GM19395 (cell line): ENCODE results near the gene RPAIN.
"Not testable (repeated sequence)": the region's sequence is repeated elsewhere in the genome, so short reads cannot be mapped to it uniquely, and the experiment has no call there.

Experiments
- ATAC-seq: cut with Tn5 transposase; IDR thresholded peaks from one replicate; pipeline ENCODE4 v1.9.1; 2021; ENCODE audit warnings: mild to moderate bottlenecking, moderate library complexity; ENCODE audit not compliant: unreplicated experiment

Gene RPAIN

GRCh38 chr17:5429191-5429887, 9.4 kb downstream of the RPAIN start:
- ATAC-seq, result no peak

GRCh38 chr17:5430413-5430999, 10.5 kb downstream of the RPAIN start:
- ATAC-seq, result no peak

- not testable (repeated sequence) for ATAC-seq
Observed at GRCh38 chr17:5431234-5431633, 11.3 kb downstream of the RPAIN start.

GRCh38 chr17:5431949-5432556, 12.1 kb downstream of the RPAIN start:
- no peak for ATAC-seq

- no peak for ATAC-seq
Observed at GRCh38 chr17:5434984-5435383, 15.0 kb downstream of the RPAIN start.

GRCh38 chr17:5435781-5436315, 15.9 kb downstream of the RPAIN start:
- ATAC-seq, result not testable (repeated sequence)

GRCh38 chr17:5437721-5438317, 17.8 kb downstream of the RPAIN start:
- no peak for ATAC-seq

- peak; percentile 75 for ATAC-seq
Observed at GRCh38 chr17:5438716-5439445, 18.9 kb downstream of the RPAIN start, which contains the start of gene C1QBP. TSS of gene C1QBP (minus strand) at chr17:5439155. CDS start at chr17:5439073, 82 bp downstream.

GRCh38 chr17:5439446-5439764, 19.4 kb downstream of the RPAIN start:
- ATAC-seq, result peak; percentile 34

GRCh38 chr17:5443728-5444127, 23.7 kb downstream of the RPAIN start:
- no peak for ATAC-seq

GRCh38 chr17:5444209-5444608, 24.2 kb downstream of the RPAIN start:
- no peak for ATAC-seq

GRCh38 chr17:5446786-5447185, 26.8 kb downstream of the RPAIN start:
- no peak for ATAC-seq

- no peak for ATAC-seq
Observed at GRCh38 chr17:5464717-5465507, 44.9 kb downstream of the RPAIN start.

GRCh38 chr17:5466295-5466694, 46.3 kb downstream of the RPAIN start:
- ATAC-seq, result no peak

GRCh38 chr17:5467416-5467815, 47.4 kb downstream of the RPAIN start:
- ATAC-seq, result no peak

- ATAC-seq, result no peak
Observed at GRCh38 chr17:5468075-5468473, 48.1 kb downstream of the RPAIN start.

- no peak for ATAC-seq
Observed at GRCh38 chr17:5472511-5472910, 52.5 kb downstream of the RPAIN start.

GRCh38 chr17:5473906-5474305, 53.9 kb downstream of the RPAIN start:
- ATAC-seq, result no peak

GRCh38 chr17:5478992-5479391, 59.0 kb downstream of the RPAIN start:
- no peak for ATAC-seq

- ATAC-seq, result no peak
Observed at GRCh38 chr17:5480962-5481361, 61.0 kb downstream of the RPAIN start.
